GM12801 (cell line): ENCODE data around the gene C16orf74.

Source experiments
- TF ChIP-seq, protein P1 (sequence below): IDR thresholded peaks from one replicate; pipeline ENCODE4 v1.5.1; 2011; ENCODE audit warnings: control low read depth; ENCODE audit not compliant: insufficient read length; ENCODE audit errors: extremely low read depth

Gene C16orf74

DNA sequence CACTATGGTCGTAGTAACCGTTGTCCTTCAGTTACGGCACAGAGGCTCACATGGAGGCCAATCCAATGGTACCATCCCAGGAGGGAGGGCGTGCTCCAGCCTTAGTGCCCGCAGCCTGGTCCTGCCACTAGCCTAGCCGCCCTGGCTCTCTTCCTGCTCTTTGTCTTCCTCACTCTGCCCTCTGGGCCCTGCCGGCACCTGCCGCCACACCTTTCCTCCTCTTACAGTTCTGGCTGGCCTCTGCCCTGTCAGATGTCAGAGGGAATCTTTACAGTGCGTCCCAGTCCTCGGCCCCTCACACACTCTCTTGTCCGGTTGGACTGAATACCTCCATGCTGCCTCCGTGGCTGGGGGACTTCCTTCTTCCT lies 85.5 kb downstream of the C16orf74 start:
- TF ChIP-seq, protein P1, sequence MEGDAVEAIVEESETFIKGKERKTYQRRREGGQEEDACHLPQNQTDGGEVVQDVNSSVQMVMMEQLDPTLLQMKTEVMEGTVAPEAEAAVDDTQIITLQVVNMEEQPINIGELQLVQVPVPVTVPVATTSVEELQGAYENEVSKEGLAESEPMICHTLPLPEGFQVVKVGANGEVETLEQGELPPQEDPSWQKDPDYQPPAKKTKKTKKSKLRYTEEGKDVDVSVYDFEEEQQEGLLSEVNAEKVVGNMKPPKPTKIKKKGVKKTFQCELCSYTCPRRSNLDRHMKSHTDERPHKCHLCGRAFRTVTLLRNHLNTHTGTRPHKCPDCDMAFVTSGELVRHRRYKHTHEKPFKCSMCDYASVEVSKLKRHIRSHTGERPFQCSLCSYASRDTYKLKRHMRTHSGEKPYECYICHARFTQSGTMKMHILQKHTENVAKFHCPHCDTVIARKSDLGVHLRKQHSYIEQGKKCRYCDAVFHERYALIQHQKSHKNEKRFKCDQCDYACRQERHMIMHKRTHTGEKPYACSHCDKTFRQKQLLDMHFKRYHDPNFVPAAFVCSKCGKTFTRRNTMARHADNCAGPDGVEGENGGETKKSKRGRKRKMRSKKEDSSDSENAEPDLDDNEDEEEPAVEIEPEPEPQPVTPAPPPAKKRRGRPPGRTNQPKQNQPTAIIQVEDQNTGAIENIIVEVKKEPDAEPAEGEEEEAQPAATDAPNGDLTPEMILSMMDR, result no peak

GRCh38 chr16:85664580-85665372 lies 86.1 kb downstream of the C16orf74 start:
- TF ChIP-seq, protein P1, result no peak

DNA sequence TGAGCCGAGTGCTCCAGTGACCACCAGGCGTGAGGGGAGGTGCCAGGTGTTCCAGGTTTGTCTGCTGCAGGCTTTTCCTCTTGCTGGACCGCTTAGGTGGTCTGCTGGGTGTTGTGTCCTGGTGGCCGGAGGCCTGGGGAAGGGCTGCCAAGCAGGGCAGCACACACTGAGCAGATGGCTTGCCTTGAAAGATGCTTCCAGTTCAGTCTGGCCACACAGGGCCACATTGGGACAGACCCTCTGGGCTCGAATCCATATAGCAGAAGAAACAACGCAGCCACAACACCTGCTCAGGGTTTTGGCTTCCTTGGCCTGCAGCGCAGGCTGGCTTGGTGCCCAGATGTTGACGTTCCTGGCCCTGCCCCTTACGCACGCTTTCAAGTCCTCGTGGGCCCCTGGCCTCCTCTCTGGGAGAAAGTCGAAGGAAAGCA lies 87.0 kb downstream of the C16orf74 start:
- TF ChIP-seq, protein P1, result no peak

DNA sequence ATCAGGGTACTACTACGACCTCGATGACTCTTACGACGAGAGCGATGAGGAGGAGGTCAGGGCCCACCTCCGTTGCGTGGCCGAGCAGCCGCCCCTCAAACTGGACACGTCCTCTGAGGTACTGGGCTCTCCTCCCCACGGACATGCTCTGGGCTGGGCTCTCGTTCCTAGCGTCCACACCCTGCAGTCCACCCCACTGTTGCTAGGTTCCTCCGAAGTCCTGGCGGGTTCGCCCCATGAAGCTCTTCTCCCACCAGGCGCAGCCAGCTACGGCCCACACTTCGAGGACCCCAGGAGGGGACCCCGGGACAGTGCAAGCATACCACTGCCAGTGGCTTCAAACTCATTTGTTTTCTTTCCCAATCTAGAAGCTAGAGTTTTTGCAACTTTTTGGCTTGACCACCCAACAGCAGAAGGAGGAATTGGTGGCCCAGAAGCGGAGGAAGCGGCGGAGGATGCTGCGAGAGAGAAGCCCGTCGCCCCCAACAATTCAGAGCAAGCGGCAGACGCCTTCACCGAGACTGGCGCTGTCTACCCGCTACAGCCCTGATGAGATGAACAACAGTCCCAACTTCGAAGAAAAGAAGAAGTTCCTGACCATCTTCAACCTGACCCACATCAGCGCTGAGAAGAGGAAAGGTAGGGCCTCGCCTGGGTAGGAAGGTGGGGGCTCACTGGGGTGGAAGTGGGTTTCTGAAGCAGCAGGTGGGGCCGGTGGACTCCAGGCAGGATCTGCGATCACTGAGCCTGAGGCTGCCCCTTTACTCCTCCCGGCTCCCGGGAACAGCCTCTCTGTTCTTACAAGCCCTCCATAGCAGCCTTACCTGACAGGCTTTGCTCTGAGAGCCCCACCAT lies 87.7 kb downstream of the C16orf74 start:
- TF ChIP-seq, protein P1, result no peak

- TF ChIP-seq, protein P1, result no peak
Observed at GRCh38 chr16:85662482-85662812, 88.4 kb downstream of the C16orf74 start.

- TF ChIP-seq, protein P1, result no peak
Observed at GRCh38 chr16:85661740-85662481, 89.0 kb downstream of the C16orf74 start.

DNA sequence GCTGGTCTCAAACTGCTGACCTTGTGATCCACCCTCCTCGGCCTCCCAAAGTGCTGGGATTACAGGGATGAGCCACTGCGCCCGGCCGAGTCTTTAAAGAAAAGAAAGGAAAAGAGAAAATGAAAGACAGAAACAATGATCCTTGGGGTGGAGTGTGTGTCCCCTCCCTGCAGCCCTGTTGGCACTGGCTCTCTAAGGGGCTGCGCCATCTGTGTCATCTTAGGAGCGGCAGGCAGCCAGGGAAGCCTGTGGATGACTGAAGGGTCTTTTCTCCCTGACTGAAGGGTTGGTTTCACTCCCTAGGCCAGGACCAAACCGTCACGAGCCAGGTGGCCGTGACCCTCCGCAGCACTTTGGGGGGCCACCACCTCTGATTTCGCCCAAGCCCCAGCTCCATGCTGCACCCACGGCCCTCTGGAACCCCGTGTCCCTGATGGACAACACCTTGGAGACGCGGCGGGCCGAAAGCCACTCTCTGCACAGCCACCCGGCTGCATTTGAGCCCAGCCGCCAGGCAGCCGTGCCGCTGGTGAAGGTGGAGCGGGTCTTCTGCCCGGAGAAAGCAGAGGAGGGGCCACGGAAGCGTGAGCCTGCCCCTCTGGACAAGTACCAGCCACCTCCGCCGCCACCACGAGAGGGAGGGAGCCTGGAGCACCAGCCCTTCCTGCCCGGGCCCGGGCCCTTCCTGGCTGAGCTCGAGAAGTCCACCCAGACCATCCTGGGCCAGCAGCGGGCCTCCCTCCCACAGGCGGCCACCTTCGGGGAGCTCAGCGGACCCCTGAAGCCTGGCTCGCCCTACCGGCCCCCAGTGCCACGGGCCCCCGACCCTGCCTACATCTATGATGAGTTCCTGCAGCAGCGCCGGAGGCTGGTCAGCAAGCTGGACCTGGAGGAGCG lies 89.8 kb downstream of the C16orf74 start:
- TF ChIP-seq, protein P1, result no peak
